ENCODE results near the gene BTRC. TPM values are rescaled to one million over a fixed set of nuclear protein-coding genes. Genes with fewer than 3 reads are reported as not detected.

BTRC gene
- total and polyA plus RNA-seq, 2 donors from 2014 or later = 6.7 to 18.0 TPM

- no peak for TF ChIP-seq CTCF (IDR thresholded peaks at IDR 0.05; ENCODE audit: borderline replicate concordance, extremely low read depth, insufficient read depth)
- no peak for FAIRE-seq
- no peaks in the 10 kb centered on the region for H3K4me1 ChIP-seq (ENCODE audit: control insufficient read depth in 2 of 3, insufficient read depth in 2 of 3, low read depth in 1 of 3, low read length in 3 of 3)
- no peak overlapping the region for H3K9ac ChIP-seq (ENCODE audit: low read length in 3 of 3)
- intact Hi-C loops (cut with DNase I) = no loop called here
- no peaks in the 10 kb centered on the region for H3K9me3 ChIP-seq (ENCODE audit: control insufficient read depth in 2 of 3, insufficient read depth in 1 of 3, low read length in 3 of 3)
- peaks cover 0 to 19% (median 15%) of the 10 kb centered on the region in 3 donors for H3K36me3 ChIP-seq (ENCODE audit: control insufficient read depth in 2 of 3, insufficient read depth in 3 of 3, low read length in 3 of 3)
- no peak for DNase-seq
- no peaks in the 10 kb centered on the region for H3K27me3 ChIP-seq (ENCODE audit: control insufficient read depth, insufficient read depth, low read length)
- no peak overlapping the region for H3K4me3 ChIP-seq (ENCODE audit: low read length in 3 of 3)
- no peak overlapping the region for H3K27ac ChIP-seq (ENCODE audit: low read depth in 2 of 2, low read length in 2 of 2)
Measured at GRCh38 chr10:101552442-101552841, 198.5 kb downstream of the BTRC start.

GRCh38 chr10:101557541-101557940 lies 203.6 kb downstream of the BTRC start:
- FAIRE-seq = no peak
- Histone ChIP-seq H3K27ac (ENCODE audit: low read depth in 2 of 2, low read length in 2 of 2) (no peak overlapping the region), H3K36me3 (ENCODE audit: control insufficient read depth in 2 of 3, insufficient read depth in 3 of 3, low read length in 3 of 3) (peaks cover 0 to 13% (median 6%) of the 10 kb centered on the region in 3 donors), H3K9me3 (ENCODE audit: control insufficient read depth in 2 of 3, insufficient read depth in 1 of 3, low read length in 3 of 3) (no peaks in the 10 kb centered on the region), H3K4me1 (ENCODE audit: control insufficient read depth in 2 of 3, insufficient read depth in 2 of 3, low read depth in 1 of 3, low read length in 3 of 3) (no peaks in the 10 kb centered on the region), H3K9ac (ENCODE audit: low read length in 3 of 3) (no peak overlapping the region), H3K27me3 (ENCODE audit: control insufficient read depth, insufficient read depth, low read length) (no peaks in the 10 kb centered on the region), H3K4me3 (ENCODE audit: low read length in 3 of 3) (no peak overlapping the region)
- no peak for TF ChIP-seq CTCF (IDR thresholded peaks at IDR 0.05; ENCODE audit: borderline replicate concordance, extremely low read depth, insufficient read depth)
- intact Hi-C loops (cut with DNase I) = no loop called here
- DNase-seq = no peak

- intact Hi-C loops (cut with DNase I) = no loop called here
- Histone ChIP-seq H3K4me3 (ENCODE audit: low read length in 3 of 3) (no peak overlapping the region), H3K9ac (ENCODE audit: low read length in 3 of 3) (no peak overlapping the region), H3K4me1 (ENCODE audit: control insufficient read depth in 2 of 3, insufficient read depth in 2 of 3, low read depth in 1 of 3, low read length in 3 of 3) (no peaks in the 10 kb centered on the region), H3K27me3 (ENCODE audit: control insufficient read depth, insufficient read depth, low read length) (no peaks in the 10 kb centered on the region), H3K36me3 (ENCODE audit: control insufficient read depth in 2 of 3, insufficient read depth in 3 of 3, low read length in 3 of 3) (peaks cover 0 to 6% (median 4%) of the 10 kb centered on the region in 3 donors), H3K9me3 (ENCODE audit: control insufficient read depth in 2 of 3, insufficient read depth in 1 of 3, low read length in 3 of 3) (no peaks in the 10 kb centered on the region), H3K27ac (ENCODE audit: low read depth in 2 of 2, low read length in 2 of 2) (no peak overlapping the region)
- TF ChIP-seq CTCF (IDR thresholded peaks at IDR 0.05; ENCODE audit: borderline replicate concordance, extremely low read depth, insufficient read depth) = no peak
- no peak for FAIRE-seq
- no peak for DNase-seq
Measured at GRCh38 chr10:101558204-101558603, 204.2 kb downstream of the BTRC start.

Data from kidney (tissue), 14 donors.